Ishikawa (cell line): Measurements from ENCODE around the gene AKAP17A.

Experiments
- CEBPB ChIP-seq: IDR thresholded peaks from 2 replicates; pipeline ENCODE4 v1.6.1; 2012
- CREB1 ChIP-seq: IDR thresholded peaks from 2 replicates; pipeline ENCODE4 v1.6.1; 2012; ENCODE audit warnings: low read depth
- EGR1 ChIP-seq: IDR thresholded peaks from 2 replicates; pipeline ENCODE4 v1.6.1; 2012
- EP300 ChIP-seq: IDR thresholded peaks from 2 replicates; pipeline ENCODE4 v1.6.1; 2012; ENCODE audit warnings: borderline replicate concordance
- FOXM1 ChIP-seq: IDR thresholded peaks from 2 replicates; pipeline ENCODE4 v1.6.1; 2012; ENCODE audit warnings: low read depth, borderline replicate concordance
- NFIC ChIP-seq: IDR thresholded peaks from 2 replicates; pipeline ENCODE4 v1.6.1; 2012
- RAD21 ChIP-seq: IDR thresholded peaks from 2 replicates; pipeline ENCODE4 v1.6.1; 2012; ENCODE audit warnings: low read depth
- REST ChIP-seq: IDR thresholded peaks from 2 replicates; pipeline ENCODE4 v1.6.1; 2012; ENCODE audit warnings: low read depth, mild to moderate bottlenecking
- TAF1 ChIP-seq: IDR thresholded peaks from 2 replicates; pipeline ENCODE4 v1.6.1; 2012; ENCODE audit warnings: low read depth, mild to moderate bottlenecking
- TCF12 ChIP-seq: IDR thresholded peaks from 2 replicates; pipeline ENCODE4 v1.6.1; 2012; ENCODE audit warnings: low read depth
- TEAD4 ChIP-seq: IDR thresholded peaks from 2 replicates; pipeline ENCODE4 v1.6.1; 2012
- USF1 ChIP-seq: IDR thresholded peaks from 2 replicates; pipeline ENCODE4 v1.6.1; 2012
- YY1 ChIP-seq: IDR thresholded peaks from 2 replicates; pipeline ENCODE4 v1.6.1; 2012; ENCODE audit warnings: low read depth
- ZBTB7A ChIP-seq: IDR thresholded peaks from 2 replicates; pipeline ENCODE4 v1.6.1; 2012; ENCODE audit warnings: low read depth
- TF ChIP-seq, protein P1 (sequence below): IDR thresholded peaks from 2 replicates; pipeline ENCODE4 v1.6.1; 2012

AKAP17A gene

GRCh38 chrX:1598021-1598875 lies 6.8 kb downstream of the AKAP17A start:
- TF ChIP-seq TEAD4 = no peak
- TF ChIP-seq ZBTB7A = no peak
- TF ChIP-seq TAF1 = no peak
- no peak for TF ChIP-seq RAD21
- TF ChIP-seq FOXM1 = no peak
- no peak for TF ChIP-seq YY1
- TF ChIP-seq NFIC = no peak
- TF ChIP-seq TCF12 = no peak
- no peak for TF ChIP-seq REST
- TF ChIP-seq EGR1 = no peak
- no peak for TF ChIP-seq EP300

DNA sequence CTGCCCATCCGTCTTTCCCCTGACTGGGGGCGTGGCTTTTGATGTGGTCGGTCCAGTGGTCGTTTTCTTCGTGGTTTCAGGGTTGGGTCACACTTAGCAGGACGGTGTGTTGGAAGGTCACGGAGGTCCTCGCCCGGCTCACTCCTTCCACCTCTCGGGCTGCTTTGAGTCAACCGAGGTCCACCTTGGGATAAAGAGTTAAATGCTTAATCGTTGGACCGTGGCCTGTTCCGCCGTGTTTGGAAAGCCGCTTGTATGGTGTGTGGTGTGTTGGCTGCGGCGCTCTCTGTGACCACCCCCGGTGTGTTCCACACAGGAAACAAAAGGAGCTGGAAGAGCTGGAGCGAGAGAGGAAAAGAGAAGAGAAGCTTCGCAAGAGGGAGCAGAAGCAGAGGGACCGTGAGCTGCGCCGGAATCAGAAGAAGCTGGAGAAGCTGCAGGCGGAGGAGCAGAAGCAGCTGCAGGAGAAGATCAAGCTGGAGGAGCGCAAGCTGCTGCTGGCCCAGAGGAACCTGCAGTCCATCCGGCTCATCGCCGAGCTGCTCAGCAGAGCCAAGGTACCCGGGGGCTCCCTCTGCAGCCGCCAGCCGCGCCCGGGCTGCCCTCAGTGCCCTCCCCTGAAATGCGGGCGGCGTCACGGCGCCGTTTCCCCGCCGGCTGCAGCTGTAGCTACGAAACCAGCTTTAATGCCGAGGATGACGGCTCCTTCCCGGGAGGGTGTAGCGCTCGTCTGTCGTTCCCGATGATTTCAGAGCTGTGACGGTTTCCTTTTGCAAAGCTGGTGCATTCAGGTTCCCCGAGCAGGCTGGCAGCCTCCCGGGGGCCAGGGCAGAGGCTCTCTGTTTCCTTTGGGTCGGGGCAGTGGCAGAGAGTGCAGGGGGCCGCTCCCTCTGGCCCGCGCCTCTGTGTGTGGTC lies 7.7 kb downstream of the AKAP17A start:
- TF ChIP-seq CEBPB (no peak), TAF1 (no peak), REST (no peak), FOXM1 (no peak), TCF12 (no peak), RAD21 (no peak), ZBTB7A (no peak), USF1 (no peak), YY1 (no peak), NFIC (no peak), CREB1 (no peak), EGR1 (no peak)
- TF ChIP-seq, protein P1, sequence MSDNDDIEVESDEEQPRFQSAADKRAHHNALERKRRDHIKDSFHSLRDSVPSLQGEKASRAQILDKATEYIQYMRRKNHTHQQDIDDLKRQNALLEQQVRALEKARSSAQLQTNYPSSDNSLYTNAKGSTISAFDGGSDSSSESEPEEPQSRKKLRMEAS = no peak

DNA sequence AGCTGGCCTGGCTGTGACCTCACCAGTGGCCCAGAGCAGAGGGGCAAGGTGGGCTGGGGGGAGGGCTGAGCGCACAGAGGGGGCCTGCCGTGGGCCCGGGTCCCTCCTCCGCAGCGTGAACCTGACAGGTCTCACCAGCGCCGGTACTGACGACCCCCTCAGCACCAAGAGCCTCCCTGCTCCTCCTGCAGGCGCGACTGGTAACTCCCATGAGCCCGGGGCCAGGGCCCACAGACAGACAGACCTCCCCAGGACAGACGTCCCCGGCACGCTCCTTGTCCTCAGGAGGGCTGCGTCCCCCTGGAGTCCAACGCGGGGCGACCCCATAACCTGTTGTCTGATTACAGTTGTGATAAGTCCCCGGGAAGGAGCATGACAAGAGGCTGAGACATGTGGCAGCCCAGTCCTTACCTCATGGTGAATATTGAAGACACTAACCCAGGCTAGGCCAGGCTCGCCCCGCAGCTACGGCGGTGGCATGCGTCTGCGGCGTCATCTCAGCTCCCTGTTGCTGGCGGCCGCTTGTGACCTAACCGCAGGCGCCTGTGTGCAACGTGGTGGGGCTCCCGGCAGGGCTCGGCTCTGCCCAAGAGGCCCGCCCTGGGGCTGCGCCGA lies 8.5 kb downstream of the AKAP17A start:
- TF ChIP-seq, protein P1 = no peak

GRCh38 chrX:1600406-1601050 lies 9.1 kb downstream of the AKAP17A start:
- TF ChIP-seq NFIC = no peak
- no peak for TF ChIP-seq TAF1
- TF ChIP-seq REST = no peak
- no peak for TF ChIP-seq USF1
- TF ChIP-seq EGR1 = no peak
- TF ChIP-seq CREB1 = no peak
- TF ChIP-seq YY1 = no peak
- TF ChIP-seq RAD21 = no peak
- no peak for TF ChIP-seq FOXM1
